H1 (cell line): ENCODE results near the gene PPM1F. TPM values are rescaled to one million over a fixed set of nuclear protein-coding genes. Genes with fewer than 3 reads are reported as not detected.
"Not testable (repeated sequence)": the region's sequence is repeated elsewhere in the genome, so short reads cannot be mapped to it uniquely, and the experiment has no call there.

Experiments used
- CTCF ChIA-PET: fragments of 300-600 bp; sonication (Branson Sonifier 250); formaldehyde crosslinking; loops from one replicate; lab custom pipeline; 2021; ENCODE audit not compliant: partially characterized antibody; lab: Charles Lee
- POLR2A ChIA-PET: fragments of 300-600 bp; sonication (Branson Sonifier 250); formaldehyde crosslinking; loops from one replicate; lab custom pipeline; 2021; ENCODE audit warnings: inconsistent platforms; ENCODE audit not compliant: partially characterized antibody; lab: Charles Lee
- DNase-seq, 2 experiments: peaks; one replicate each; pipeline versions ENCODE4 v3.0.0 to v3.0.0-alpha.2; 2010 to 2022; ENCODE audit warnings: low spot score in 2 of 2, low read depth in 1 of 2, mixed read lengths in 1 of 2
- FAIRE-seq: peaks from 2 replicates; lab custom pipeline; 2011; peaks lifted over from hg19 to GRCh38; lab: Jason Lieb, UNC
- H2AFZ ChIP-seq: 2 replicates; pipeline ENCODE4 v1.8.1; 2012; ENCODE audit warnings: low read length, inconsistent platforms
- H2AK5ac ChIP-seq: 2 replicates; pipeline ENCODE4 v1.6.1; 2013; ENCODE audit warnings: low read depth, low read length
- H2BK120ac ChIP-seq: replicated peaks from 2 replicates; pipeline ENCODE3; 2013; ENCODE audit warnings: low read depth, low read length, inconsistent platforms
- H2BK12ac ChIP-seq: 2 replicates; pipeline ENCODE4 v1.6.1; 2013; ENCODE audit warnings: low read depth, low read length
- H2BK15ac ChIP-seq: 2 replicates; pipeline ENCODE4 v1.6.1; 2013; ENCODE audit warnings: low read length
- H2BK20ac ChIP-seq: 2 replicates; pipeline ENCODE4 v1.6.1; 2013; ENCODE audit warnings: low read length
- H2BK5ac ChIP-seq: 2 replicates; pipeline ENCODE4 v1.6.1; 2013; ENCODE audit warnings: low read depth, low read length
- H3K14ac ChIP-seq: 2 replicates; pipeline ENCODE4 v1.6.1; 2013; ENCODE audit warnings: inconsistent platforms; ENCODE audit not compliant: insufficient read length
- H3K18ac ChIP-seq: 2 replicates; pipeline ENCODE4 v1.6.1; 2013; ENCODE audit warnings: low read length; ENCODE audit errors: extremely low read depth
- H3K23ac ChIP-seq: 2 replicates; pipeline ENCODE4 v1.6.1; 2013; ENCODE audit warnings: inconsistent platforms; ENCODE audit not compliant: insufficient read length
- H3K23me2 ChIP-seq: 2 replicates; pipeline ENCODE4 v1.6.1; 2013; ENCODE audit warnings: low read depth, low read length
- H3K27ac ChIP-seq: 2 replicates; pipeline ENCODE4 v1.6.1; 2011; ENCODE audit warnings: low read depth, low read length, inconsistent platforms
- H3K27me3 ChIP-seq, 4 experiments: replicated peaks in 1 of 4; 1 replicate in 1 of 4; 2 replicates in 3 of 4; pipeline versions ENCODE4 v1.6.1 to v1.8.1; 2011 to 2013; ENCODE audit warnings: low read length in 3 of 4, mild to moderate bottlenecking in 3 of 4, inconsistent platforms in 2 of 4, mixed read lengths in 2 of 4, moderate library complexity in 1 of 4; ENCODE audit not compliant: control insufficient read depth in 3 of 4, insufficient read depth in 3 of 4; ENCODE audit errors: extremely low read depth in 1 of 4
- H3K36me3 ChIP-seq, 4 experiments: 2 replicates each; pipeline versions ENCODE4 v1.6.1 to v1.8.1; 2011 to 2013; ENCODE audit warnings: mild to moderate bottlenecking in 4 of 4, low read length in 3 of 4, moderate library complexity in 2 of 4, control low read depth in 1 of 4, inconsistent platforms in 1 of 4; ENCODE audit not compliant: insufficient read depth in 4 of 4, control insufficient read depth in 2 of 4
- H3K4ac ChIP-seq: replicated peaks from 2 replicates; pipeline ENCODE3; 2013; ENCODE audit warnings: low read length, low read depth, mixed read lengths, inconsistent platforms; ENCODE audit not compliant: insufficient read length
- H3K4me1 ChIP-seq, 4 experiments: replicated peaks in 1 of 4; 1 replicate in 1 of 4; 2 replicates in 3 of 4; pipeline versions ENCODE4 v1.6.1 to v1.8.1; 2011 to 2013; ENCODE audit warnings: low read length in 3 of 4, inconsistent platforms in 2 of 4, mixed read lengths in 1 of 4; ENCODE audit not compliant: insufficient read depth in 4 of 4, control insufficient read depth in 3 of 4
- H3K4me2 ChIP-seq, 2 experiments: 2 replicates each; pipeline versions ENCODE4 v1.6.1 to v1.8.1; 2011 to 2013; ENCODE audit warnings: low read depth in 2 of 2, low read length in 2 of 2, control low read depth in 1 of 2, inconsistent platforms in 1 of 2, mild to moderate bottlenecking in 1 of 2; ENCODE audit not compliant: insufficient read depth in 1 of 2
- H3K4me3 ChIP-seq, 4 experiments: fragments of 200-600, 300-600 bp in 1 of 4; sonication (generic), shearing (Covaris generic), sonication (Bioruptor Twin) in 1 of 4; 2 replicates each; pipeline versions ENCODE4 v1.5.1 to v1.8.1; 2011 to 2016; ENCODE audit warnings: low read length in 4 of 4, low read depth in 3 of 4, control low read depth in 2 of 4, inconsistent platforms in 2 of 4, mild to moderate bottlenecking in 2 of 4, mixed read lengths in 1 of 4, moderate library complexity in 1 of 4; ENCODE audit not compliant: insufficient read depth in 2 of 4; ENCODE audit errors: extremely low read depth in 1 of 4
- H3K56ac ChIP-seq: replicated peaks from 2 replicates; pipeline ENCODE3; 2013; ENCODE audit warnings: low read depth, mild to moderate bottlenecking, mixed read lengths, low read length, inconsistent platforms; ENCODE audit not compliant: insufficient read length
- H3K79me1 ChIP-seq: 2 replicates; pipeline ENCODE4 v1.6.1; 2013; ENCODE audit warnings: low read depth, low read length, control low read depth
- H3K79me2 ChIP-seq, 2 experiments: 2 replicates each; pipeline versions ENCODE4 v1.6.1 to v1.8.1; 2012 to 2013; ENCODE audit warnings: low read length in 2 of 2, mild to moderate bottlenecking in 2 of 2, inconsistent platforms in 1 of 2; ENCODE audit not compliant: insufficient read depth in 2 of 2, control insufficient read depth in 1 of 2
- H3K9ac ChIP-seq, 4 experiments: replicated peaks in 1 of 4; 1 replicate in 1 of 4; 2 replicates in 3 of 4; pipeline versions ENCODE4 v1.6.1 to v1.8.1; 2011 to 2013; ENCODE audit warnings: low read depth in 3 of 4, low read length in 3 of 4, control low read depth in 2 of 4, mild to moderate bottlenecking in 2 of 4, moderate library complexity in 2 of 4, inconsistent platforms in 1 of 4; ENCODE audit errors: extremely low read depth in 1 of 4
- H3K9me3 ChIP-seq, 2 experiments: 2 replicates each; pipeline versions ENCODE4 v1.6.1 to v1.8.1; 2012 to 2013; ENCODE audit warnings: mild to moderate bottlenecking in 2 of 2, moderate library complexity in 2 of 2, control low read depth in 1 of 2, inconsistent platforms in 1 of 2, low read depth in 1 of 2, low read length in 1 of 2, mixed read lengths in 1 of 2; ENCODE audit not compliant: insufficient read depth in 2 of 2
- H4K20me1 ChIP-seq, 2 experiments: replicated peaks in 1 of 2; 2 replicates each; pipeline versions ENCODE3 to v1.8.1; 2011 to 2013; ENCODE audit warnings: inconsistent platforms in 2 of 2, low read length in 2 of 2, mild to moderate bottlenecking in 1 of 2; ENCODE audit not compliant: insufficient read depth in 2 of 2, control insufficient read depth in 1 of 2
- H4K5ac ChIP-seq: 2 replicates; pipeline ENCODE4 v1.6.1; 2013; ENCODE audit warnings: low read length, low read depth, mixed read lengths, inconsistent platforms; ENCODE audit not compliant: insufficient read length
- H4K8ac ChIP-seq: 2 replicates; pipeline ENCODE4 v1.8.0; 2013; ENCODE audit warnings: mild to moderate bottlenecking, moderate library complexity, low read length, inconsistent platforms; ENCODE audit not compliant: insufficient read depth; ENCODE audit errors: extremely low read depth
- H4K91ac ChIP-seq: replicated peaks from 2 replicates; pipeline ENCODE3; 2013; ENCODE audit warnings: low read length, mixed read lengths, inconsistent platforms; ENCODE audit not compliant: insufficient read length
- WGBS, 2 experiments: shearing (Covaris generic) in 1 of 2; methylation state at CpG; one replicate each; pipeline versions ENCODE4 v1.1.6 to v1.1.7; 2013 to 2015; ENCODE audit warnings: low lambda C conversion rate in 2 of 2, mixed read lengths in 2 of 2, inconsistent platforms in 1 of 2, low coverage in 1 of 2, missing lambda C conversion rate in 1 of 2; ENCODE audit not compliant: insufficient replicate concordance in 2 of 2, insufficient coverage in 1 of 2, insufficient read length in 1 of 2; ENCODE audit errors: extremely low coverage in 1 of 2, missing lambda C conversion rate in 1 of 2; 5-methylcytosine and 5-hydroxymethylcytosine counted together
- polyA plus RNA-seq, 7 experiments: library from polyadenylated mRNA; depleted of rRNA in 3 of 7; stranded (reverse) in 5 of 7; unstranded in 2 of 7; fragments of >200 nt in 5 of 7; fragments of 200-250 nt in 2 of 7; gene quantifications; 1 replicate in 5 of 7; 2 replicates in 1 of 7; 4 replicates in 1 of 7; pipeline versions ENCODE4 v1.2.1 to v1.2.3, GENCODE V29; 2011 to 2013; ENCODE audit warnings: missing spikeins in 2 of 7, mixed read lengths in 2 of 7
- total RNA-seq: library from RNA; stranded (reverse); fragmentation: NEBNext Ultra II Directional; extraction: Animal tissue kit (Norgen Biotek cat#: 25700); gene quantifications from 2 replicates; pipeline ENCODE4 v1.2.1, GENCODE V29; 2021

The PPM1F gene
- total and polyA plus RNA-seq, 2 of the 8 experiments (the other 6 are each of a cell fraction or from before 2014, with no cell fraction given), result 12.4 to 22.8 TPM

DNA sequence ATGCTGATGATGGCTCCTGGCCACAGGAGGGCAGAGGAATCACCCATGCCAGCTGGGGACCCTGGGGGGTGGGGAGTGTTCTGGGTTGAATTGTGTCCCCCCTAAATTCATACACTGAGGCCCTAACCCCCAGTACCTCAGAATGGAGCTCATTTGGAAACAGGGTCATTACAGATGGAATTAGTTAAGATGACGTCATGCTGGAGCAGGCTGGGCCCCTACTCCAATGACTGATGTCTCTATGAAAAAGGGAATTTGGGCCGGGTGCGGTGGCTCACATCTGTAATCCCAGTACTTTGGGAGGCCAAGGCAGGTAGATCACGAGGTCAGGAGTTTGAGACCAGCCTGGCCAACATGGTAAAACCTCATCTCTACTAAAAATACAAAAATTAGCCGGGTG lies 12.7 kb downstream of the PPM1F start:
- DNase-seq, H3K36me3 ChIP-seq, H3K79me2 ChIP-seq, H3K27me3 ChIP-seq, H3K79me1 ChIP-seq, H3K27ac ChIP-seq, H2BK20ac ChIP-seq, H2AK5ac ChIP-seq, H3K4ac ChIP-seq, H2BK120ac ChIP-seq, H4K20me1 ChIP-seq, H3K9ac ChIP-seq, H4K8ac ChIP-seq, H2AFZ ChIP-seq, FAIRE-seq, H3K4me1 ChIP-seq, H4K91ac ChIP-seq, H3K56ac ChIP-seq, H3K23ac ChIP-seq, H3K9me3 ChIP-seq, H2BK12ac ChIP-seq, H3K14ac ChIP-seq, H4K5ac ChIP-seq, H2BK15ac ChIP-seq, H3K4me2 ChIP-seq, H3K18ac ChIP-seq, H3K23me2 ChIP-seq, H2BK5ac ChIP-seq, H3K4me3 ChIP-seq: not testable (repeated sequence)
- POLR2A ChIA-PET, result interaction anchor here (0.6 kb wide), 1 partner anchor 23 kb away, joined by 3 read pairs; no protein-coding TSS in a partner anchor
- WGBS, 2 experiments, result 94% methylated on average over 5 of the region's 5 CpGs; no CpG with 5 or more reads in 1 of the 2 experiments
- CTCF ChIA-PET, result interaction anchor here (0.6 to 7.4 kb wide), 8 partner anchors 10 to 292 kb away, joined by 3 to 60 read pairs (median 3); partner anchors contain the start of genes PPIL2 and PPM1F
